ENCODE results near the gene CELA3B. TPM values are rescaled to one million over a fixed set of nuclear protein-coding genes. Genes with fewer than 3 reads are reported as not detected.

CELA3B gene
- total and polyA plus RNA-seq, 4 donors = 1.0 to 7.5 (median 2.1) TPM

GRCh38 chr1:22038036-22038435, 61.2 kb downstream of the CELA3B start:
- no peaks in the 10 kb centered on the region for H3K4me1 ChIP-seq (ENCODE audit: control insufficient read depth in 1 of 2, insufficient read depth in 2 of 2, low read length in 2 of 2)
- H3K27me3 ChIP-seq (ENCODE audit: control insufficient read depth in 1 of 2, insufficient read depth in 2 of 2, low read length in 1 of 2) = no peaks in the 10 kb centered on the region
- H3K27ac ChIP-seq (ENCODE audit: low read depth in 1 of 2, low read length in 2 of 2) = no peak overlapping the region
- H3K9me3 ChIP-seq (ENCODE audit: control insufficient read depth, low read length) = no peaks in the 10 kb centered on the region
- WGBS, 2 donors = 52 to 55% methylated on average over 5 of the region's 5 CpGs
- H3K4me3 ChIP-seq (ENCODE audit: low read length in 2 of 2) = no peak overlapping the region
- H3K36me3 ChIP-seq (ENCODE audit: control insufficient read depth in 1 of 2, insufficient read depth in 2 of 2, low read length in 1 of 2) = no peaks in the 10 kb centered on the region
- no peak for DNase-seq
- intact Hi-C loops (cut with DNase I) = no loop called here
- no peak for ATAC-seq (ENCODE audit: low FRiP score)

Other genes starting within 250 kb of the CELA3B start
- gene USP48, start 193.9 kb upstream of the CELA3B start, total RNA-seq = 10 to 100 TPM; 52.4 to 90.1 TPM
- gene USP48, start 193.9 kb upstream of the CELA3B start, polyA plus RNA-seq = 10 to 100 TPM; 16.2 to 34.1 TPM
- under 1 TPM; 0.15 to 0.42 TPM for gene LDLRAD2, start 164.8 kb upstream of the CELA3B start, total RNA-seq
- gene LDLRAD2, start 164.8 kb upstream of the CELA3B start, polyA plus RNA-seq = 1 to 10 TPM; 1.8 to 9.0 TPM
- 1,000 to 10,000 TPM in 1 of 2 donors, 100 to 1,000 TPM in 1; 868 to 1,205 TPM for gene HSPG2, start 39.7 kb upstream of the CELA3B start, total RNA-seq
- gene HSPG2, start 39.7 kb upstream of the CELA3B start, polyA plus RNA-seq = 100 to 1,000 TPM in 1 of 2 donors, 10 to 100 TPM in 1; 49.1 to 268 TPM
- gene CELA3A, start 24.6 kb downstream of the CELA3B start, total RNA-seq = 1 to 10 TPM; 5.0 to 5.2 TPM
- 1 to 10 TPM; 8.5 to 9.5 TPM for gene CELA3A, start 24.6 kb downstream of the CELA3B start, polyA plus RNA-seq
- gene CDC42, start 75.7 kb downstream of the CELA3B start, total RNA-seq = 100 to 1,000 TPM; 203 to 211 TPM
- 100 to 1,000 TPM; 123 to 176 TPM for gene CDC42, start 75.7 kb downstream of the CELA3B start, polyA plus RNA-seq
- not detected for gene WNT4, start 166.1 kb downstream of the CELA3B start, total RNA-seq
- not detected for gene WNT4, start 166.1 kb downstream of the CELA3B start, polyA plus RNA-seq